Measurements from ENCODE around the gene SLC12A6. TPM values are rescaled to one million over a fixed set of nuclear protein-coding genes. Genes with fewer than 3 reads are reported as not detected.

SLC12A6 gene
- total and polyA plus RNA-seq, 2 of the 13 experiments (the other 11 are each of a cell fraction or from before 2014, with no cell fraction given) = 15.2 to 30.1 TPM

DNA sequence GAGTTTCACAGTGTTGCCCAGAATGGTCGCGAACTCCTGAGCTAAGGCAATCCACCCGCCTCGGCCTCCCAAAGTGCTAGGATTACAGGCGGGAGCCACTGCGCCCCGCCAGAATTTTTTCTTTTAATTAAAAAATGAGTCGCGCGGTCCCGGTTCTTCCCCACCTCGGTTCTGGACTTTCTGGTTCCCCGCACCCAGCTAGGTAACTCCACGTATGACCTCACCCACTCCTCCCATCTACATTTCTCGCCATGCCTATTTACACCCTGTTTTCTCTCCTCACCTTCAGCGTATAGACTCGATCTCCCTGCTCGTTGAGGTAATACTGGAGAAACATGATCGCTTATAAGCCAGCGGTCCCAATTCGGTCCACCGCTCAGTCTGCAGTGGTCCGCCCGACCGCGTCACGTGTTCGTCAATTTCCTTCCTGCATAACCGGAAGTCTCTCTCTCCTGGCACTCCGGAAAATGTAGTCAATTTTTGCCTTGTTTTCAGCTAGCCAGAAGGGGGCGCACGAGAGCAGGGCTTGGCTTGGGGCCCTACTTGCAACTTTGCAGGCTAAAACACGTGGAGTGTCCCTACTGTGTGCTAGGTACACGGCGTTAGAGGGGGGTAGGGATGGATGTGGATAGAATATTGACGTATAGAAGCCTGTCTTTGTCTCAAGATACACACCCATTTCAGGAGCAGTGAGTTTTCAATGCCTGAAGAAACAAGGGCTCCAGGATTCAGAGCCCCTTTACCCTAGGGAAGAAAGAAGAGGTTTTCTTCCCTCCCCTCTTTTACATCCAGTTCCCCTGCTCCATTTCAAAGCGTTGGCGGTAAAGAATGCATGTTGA lies 5.4 kb upstream of the SLC12A6 start, which contains the start of the genes NOP10 and NUTM1 (continued):
- TF ChIP-seq, protein P1, sequence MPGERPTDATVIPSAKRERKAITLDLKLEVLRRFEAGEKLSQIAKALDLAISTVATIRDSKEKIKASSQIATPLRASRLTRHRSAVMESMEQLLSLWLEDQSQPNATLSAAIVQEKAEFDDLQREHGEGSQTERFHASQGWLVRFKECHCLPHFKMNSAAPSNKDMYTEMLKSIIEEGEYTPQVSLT (CRISPR knock-in tag; IDR thresholded peaks at IDR 0.05; ENCODE audit: borderline replicate concordance, low read depth) = no peak
- TF ChIP-seq ZSCAN20 (CRISPR knock-in tag; IDR thresholded peaks at IDR 0.05; ENCODE audit: borderline replicate concordance) (no peak), ZBTB42 (CRISPR knock-in tag; IDR thresholded peaks at IDR 0.05) (no peak), TMF1 (CRISPR knock-in tag; IDR thresholded peaks at IDR 0.05; ENCODE audit: low read depth) (no peak), SMYD3 (CRISPR knock-in tag; IDR thresholded peaks at IDR 0.05) (peak; percentile 64; the same call in 1 of the 2 replicates), FOXK1 (CRISPR knock-in tag; IDR thresholded peaks at IDR 0.05; ENCODE audit: borderline replicate concordance, low read depth) (peak; percentile 73; the same call in 1 of the 2 replicates), ZNF563 (CRISPR knock-in tag; IDR thresholded peaks at IDR 0.05) (no peak), RFX3 (CRISPR knock-in tag; IDR thresholded peaks at IDR 0.05) (no peak), ATF1 (CRISPR knock-in tag; IDR thresholded peaks at IDR 0.05) (0 out of 2 replicates have a peak, but pooled peaks have one; percentile 57), ZNF225 (CRISPR knock-in tag; IDR thresholded peaks at IDR 0.05) (no peak), DPF2 (CRISPR knock-in tag; IDR thresholded peaks at IDR 0.05; ENCODE audit: borderline replicate concordance, low read depth) (no peak)
- TF ChIP-seq, protein P2, sequence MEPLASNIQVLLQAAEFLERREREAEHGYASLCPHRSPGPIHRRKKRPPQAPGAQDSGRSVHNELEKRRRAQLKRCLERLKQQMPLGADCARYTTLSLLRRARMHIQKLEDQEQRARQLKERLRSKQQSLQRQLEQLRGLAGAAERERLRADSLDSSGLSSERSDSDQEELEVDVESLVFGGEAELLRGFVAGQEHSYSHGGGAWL (CRISPR knock-in tag; IDR thresholded peaks at IDR 0.05) = peak; percentile 32; the same call in 1 of the 2 replicates
- TF ChIP-seq, protein P3, sequence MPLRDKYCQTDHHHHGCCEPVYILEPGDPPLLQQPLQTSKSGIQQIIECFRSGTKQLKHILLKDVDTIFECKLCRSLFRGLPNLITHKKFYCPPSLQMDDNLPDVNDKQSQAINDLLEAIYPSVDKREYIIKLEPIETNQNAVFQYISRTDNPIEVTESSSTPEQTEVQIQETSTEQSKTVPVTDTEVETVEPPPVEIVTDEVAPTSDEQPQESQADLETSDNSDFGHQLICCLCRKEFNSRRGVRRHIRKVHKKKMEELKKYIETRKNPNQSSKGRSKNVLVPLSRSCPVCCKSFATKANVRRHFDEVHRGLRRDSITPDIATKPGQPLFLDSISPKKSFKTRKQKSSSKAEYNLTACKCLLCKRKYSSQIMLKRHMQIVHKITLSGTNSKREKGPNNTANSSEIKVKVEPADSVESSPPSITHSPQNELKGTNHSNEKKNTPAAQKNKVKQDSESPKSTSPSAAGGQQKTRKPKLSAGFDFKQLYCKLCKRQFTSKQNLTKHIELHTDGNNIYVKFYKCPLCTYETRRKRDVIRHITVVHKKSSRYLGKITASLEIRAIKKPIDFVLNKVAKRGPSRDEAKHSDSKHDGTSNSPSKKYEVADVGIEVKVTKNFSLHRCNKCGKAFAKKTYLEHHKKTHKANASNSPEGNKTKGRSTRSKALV (CRISPR knock-in tag; IDR thresholded peaks at IDR 0.05) = 0 out of 2 replicates have a peak, but pooled peaks have one; percentile 20
- TF ChIP-seq, protein P4, sequence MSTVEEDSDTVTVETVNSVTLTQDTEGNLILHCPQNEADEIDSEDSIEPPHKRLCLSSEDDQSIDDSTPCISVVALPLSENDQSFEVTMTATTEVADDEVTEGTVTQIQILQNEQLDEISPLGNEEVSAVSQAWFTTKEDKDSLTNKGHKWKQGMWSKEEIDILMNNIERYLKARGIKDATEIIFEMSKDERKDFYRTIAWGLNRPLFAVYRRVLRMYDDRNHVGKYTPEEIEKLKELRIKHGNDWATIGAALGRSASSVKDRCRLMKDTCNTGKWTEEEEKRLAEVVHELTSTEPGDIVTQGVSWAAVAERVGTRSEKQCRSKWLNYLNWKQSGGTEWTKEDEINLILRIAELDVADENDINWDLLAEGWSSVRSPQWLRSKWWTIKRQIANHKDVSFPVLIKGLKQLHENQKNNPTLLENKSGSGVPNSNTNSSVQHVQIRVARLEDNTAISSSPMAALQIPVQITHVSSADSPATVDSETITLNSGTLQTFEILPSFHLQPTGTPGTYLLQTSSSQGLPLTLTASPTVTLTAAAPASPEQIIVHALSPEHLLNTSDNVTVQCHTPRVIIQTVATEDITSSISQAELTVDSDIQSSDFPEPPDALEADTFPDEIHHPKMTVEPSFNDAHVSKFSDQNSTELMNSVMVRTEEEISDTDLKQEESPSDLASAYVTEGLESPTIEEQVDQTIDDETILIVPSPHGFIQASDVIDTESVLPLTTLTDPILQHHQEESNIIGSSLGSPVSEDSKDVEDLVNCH (CRISPR knock-in tag; IDR thresholded peaks at IDR 0.05) = no peak
- TF ChIP-seq, protein P5, sequence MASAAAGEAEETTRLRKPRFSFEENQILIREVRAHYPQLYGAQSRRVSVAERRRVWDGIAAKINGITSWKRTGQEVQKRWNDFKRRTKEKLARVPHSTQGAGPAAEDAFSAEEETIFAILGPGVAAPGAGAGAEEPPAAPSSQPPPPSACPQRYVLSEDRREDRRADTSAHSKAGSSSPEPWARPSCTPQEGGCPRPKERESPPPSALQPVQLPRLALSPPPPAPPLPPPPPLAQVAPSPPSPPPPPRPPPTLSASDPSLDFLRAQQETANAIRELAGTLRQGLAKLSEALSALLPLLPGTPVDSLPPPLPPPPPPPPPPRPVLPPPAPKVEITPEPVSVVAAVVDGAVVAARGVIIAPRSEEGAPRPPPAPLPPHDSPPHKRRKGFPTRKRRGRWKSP (CRISPR knock-in tag; IDR thresholded peaks at IDR 0.05) = no peak
- TF ChIP-seq, protein P6, sequence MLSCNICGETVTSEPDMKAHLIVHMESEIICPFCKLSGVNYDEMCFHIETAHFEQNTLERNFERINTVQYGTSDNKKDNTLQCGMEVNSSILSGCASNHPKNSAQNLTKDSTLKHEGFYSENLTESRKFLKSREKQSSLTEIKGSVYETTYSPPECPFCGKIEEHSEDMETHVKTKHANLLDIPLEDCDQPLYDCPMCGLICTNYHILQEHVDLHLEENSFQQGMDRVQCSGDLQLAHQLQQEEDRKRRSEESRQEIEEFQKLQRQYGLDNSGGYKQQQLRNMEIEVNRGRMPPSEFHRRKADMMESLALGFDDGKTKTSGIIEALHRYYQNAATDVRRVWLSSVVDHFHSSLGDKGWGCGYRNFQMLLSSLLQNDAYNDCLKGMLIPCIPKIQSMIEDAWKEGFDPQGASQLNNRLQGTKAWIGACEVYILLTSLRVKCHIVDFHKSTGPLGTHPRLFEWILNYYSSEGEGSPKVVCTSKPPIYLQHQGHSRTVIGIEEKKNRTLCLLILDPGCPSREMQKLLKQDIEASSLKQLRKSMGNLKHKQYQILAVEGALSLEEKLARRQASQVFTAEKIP (CRISPR knock-in tag; IDR thresholded peaks at IDR 0.05; ENCODE audit: borderline replicate concordance) = no peak
- TF ChIP-seq, protein P7, sequence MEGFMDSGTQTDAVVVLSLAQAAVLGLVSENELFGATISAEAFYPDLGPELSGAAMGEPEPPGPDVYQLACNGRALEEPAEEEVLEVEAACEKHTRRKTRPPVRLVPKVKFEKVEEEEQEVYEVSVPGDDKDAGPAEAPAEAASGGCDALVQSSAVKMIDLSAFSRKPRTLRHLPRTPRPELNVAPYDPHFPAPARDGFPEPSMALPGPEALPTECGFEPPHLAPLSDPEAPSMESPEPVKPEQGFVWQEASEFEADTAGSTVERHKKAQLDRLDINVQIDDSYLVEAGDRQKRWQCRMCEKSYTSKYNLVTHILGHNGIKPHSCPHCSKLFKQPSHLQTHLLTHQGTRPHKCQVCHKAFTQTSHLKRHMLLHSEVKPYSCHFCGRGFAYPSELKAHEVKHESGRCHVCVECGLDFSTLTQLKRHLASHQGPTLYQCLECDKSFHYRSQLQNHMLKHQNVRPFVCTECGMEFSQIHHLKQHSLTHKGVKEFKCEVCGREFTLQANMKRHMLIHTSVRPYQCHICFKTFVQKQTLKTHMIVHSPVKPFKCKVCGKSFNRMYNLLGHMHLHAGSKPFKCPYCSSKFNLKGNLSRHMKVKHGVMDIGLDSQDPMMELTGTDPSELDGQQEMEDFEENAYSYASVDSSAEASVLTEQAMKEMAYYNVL (CRISPR knock-in tag; IDR thresholded peaks at IDR 0.05; ENCODE audit: borderline replicate concordance) = 0 out of 2 replicates have a peak, but pooled peaks have one; percentile 42

All from HepG2 (cell line).